GM21723 (cell line): Measurements from ENCODE around the gene BPIFB1.

Source experiments
- ATAC-seq: cut with Tn5 transposase; IDR thresholded peaks from one replicate; pipeline ENCODE4 v1.9.1; 2021; ENCODE audit warnings: mild to moderate bottlenecking, moderate library complexity; ENCODE audit not compliant: unreplicated experiment

Gene BPIFB1

GRCh38 chr20:33282991-33283555 is at the start of gene BPIFB1:
BPIFB1 (plus strand) TSS chr20:33283214; CDS start chr20:33286074, 2,860 bp downstream.
- no peak for ATAC-seq

GRCh38 chr20:33234050-33234449 is 49.0 kb upstream of the BPIFB1 start:
- ATAC-seq, result no peak

- ATAC-seq, result no peak
These were observed 47.3 kb upstream of the BPIFB1 start, which contains the start of gene BPIFA1 for GRCh38 chr20:33235696-33236095. BPIFA1 (plus strand) TSS chr20:33235996; CDS start chr20:33237712, 1,716 bp downstream.

- ATAC-seq, result no peak
These were observed 46.7 kb upstream of the BPIFB1 start for GRCh38 chr20:33236351-33236750.

- no peak for ATAC-seq
These were observed 45.0 kb upstream of the BPIFB1 start for GRCh38 chr20:33237989-33238388.

GRCh38 chr20:33239418-33239817 is 43.6 kb upstream of the BPIFB1 start:
- ATAC-seq, result no peak

GRCh38 chr20:33239979-33240736 is 42.9 kb upstream of the BPIFB1 start:
- ATAC-seq, result no peak

- ATAC-seq, result no peak
These were observed 42.1 kb upstream of the BPIFB1 start for GRCh38 chr20:33240923-33241322.

GRCh38 chr20:33242319-33243100 is 40.5 kb upstream of the BPIFB1 start:
- no peak for ATAC-seq

GRCh38 chr20:33246077-33246476 is 36.9 kb upstream of the BPIFB1 start:
- no peak for ATAC-seq

- no peak for ATAC-seq
These were observed 33.6 kb upstream of the BPIFB1 start for GRCh38 chr20:33249456-33249855.

- ATAC-seq, result no peak
These were observed 32.3 kb upstream of the BPIFB1 start for GRCh38 chr20:33250666-33251065.

GRCh38 chr20:33251496-33251895 is 31.5 kb upstream of the BPIFB1 start:
- no peak for ATAC-seq

GRCh38 chr20:33252460-33252859 is 30.6 kb upstream of the BPIFB1 start:
- ATAC-seq, result no peak

- ATAC-seq, result no peak
These were observed 28.0 kb upstream of the BPIFB1 start for GRCh38 chr20:33255005-33255404.

GRCh38 chr20:33257237-33257636 is 25.8 kb upstream of the BPIFB1 start:
- no peak for ATAC-seq

- no peak for ATAC-seq
These were observed 23.6 kb upstream of the BPIFB1 start for GRCh38 chr20:33259371-33259770.

- ATAC-seq, result no peak
These were observed 21.5 kb upstream of the BPIFB1 start for GRCh38 chr20:33261465-33261864.

GRCh38 chr20:33262658-33263065 is 20.4 kb upstream of the BPIFB1 start:
- no peak for ATAC-seq

- no peak for ATAC-seq
These were observed 19.2 kb upstream of the BPIFB1 start for GRCh38 chr20:33263784-33264183.

- no peak for ATAC-seq
These were observed 15.3 kb upstream of the BPIFB1 start for GRCh38 chr20:33267701-33268100.
